ENCODE measurements around the gene IRF5.

- TF ChIP-seq TEAD4 (IDR thresholded peaks at IDR 0.05) (no peak), REST (IDR thresholded peaks at IDR 0.05; ENCODE audit: low read depth) (no peak), ZBTB7A (IDR thresholded peaks at IDR 0.05; ENCODE audit: low read depth) (no peak), YY1 (IDR thresholded peaks at IDR 0.05; ENCODE audit: low read depth) (no peak), TAF1 (IDR thresholded peaks at IDR 0.05; ENCODE audit: low read depth) (no peak), RAD21 (IDR thresholded peaks at IDR 0.05; ENCODE audit: low read depth) (no peak), FOXM1 (IDR thresholded peaks at IDR 0.05; ENCODE audit: borderline replicate concordance, low read depth) (no peak)
Measured at GRCh38 chr7:128910569-128910945, 27.2 kb upstream of the IRF5 start, which contains the start of gene KCP.
